GM12875 (cell line): ENCODE results near the gene CD86.

Experiments used
- H3K4me3 ChIP-seq: one replicate; pipeline ENCODE4 v1.5.1; 2011; ENCODE audit warnings: low read depth, low read length, control low read depth
- CTCF ChIP-seq: IDR thresholded peaks from 2 replicates; pipeline ENCODE4 v1.5.1; 2011; ENCODE audit warnings: low read depth, mild to moderate bottlenecking, control low read depth, inconsistent platforms, low read length, moderate library complexity, borderline replicate concordance; ENCODE audit not compliant: insufficient read depth

CD86 gene

DNA sequence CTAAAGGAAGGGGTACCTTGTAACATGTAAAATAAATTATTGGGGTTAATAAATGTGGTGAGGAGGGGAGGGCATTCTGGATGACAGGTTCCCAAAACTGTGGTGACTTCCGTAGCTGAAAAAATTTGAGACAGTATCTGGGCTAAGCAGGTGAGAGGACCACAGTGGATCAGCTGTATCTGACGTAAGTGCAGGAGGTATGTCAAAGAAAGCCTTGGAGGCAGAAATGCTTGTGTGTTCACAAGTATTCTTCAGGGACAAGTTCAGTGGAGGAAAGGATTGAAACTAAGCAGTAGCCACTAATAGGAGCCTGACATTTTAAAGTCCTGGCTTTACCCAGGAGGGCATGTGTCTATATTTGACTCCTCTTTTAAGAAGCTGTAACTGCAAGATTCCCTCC lies 52.0 kb downstream of the CD86 start:
- no peak for TF ChIP-seq CTCF
- H3K4me3 ChIP-seq, result no peak overlapping the region

- H3K4me3 ChIP-seq, result no peak overlapping the region
Measured at GRCh38 chr3:122111974-122112373, 56.8 kb downstream of the CD86 start.

GRCh38 chr3:122112754-122113153 lies 57.6 kb downstream of the CD86 start:
- no peak overlapping the region for H3K4me3 ChIP-seq
- TF ChIP-seq CTCF, result no peak

More at GRCh38 chr3:122111974-122112373, 56.8 kb downstream of the CD86 start:
- TF ChIP-seq CTCF, result no peak

DNA sequence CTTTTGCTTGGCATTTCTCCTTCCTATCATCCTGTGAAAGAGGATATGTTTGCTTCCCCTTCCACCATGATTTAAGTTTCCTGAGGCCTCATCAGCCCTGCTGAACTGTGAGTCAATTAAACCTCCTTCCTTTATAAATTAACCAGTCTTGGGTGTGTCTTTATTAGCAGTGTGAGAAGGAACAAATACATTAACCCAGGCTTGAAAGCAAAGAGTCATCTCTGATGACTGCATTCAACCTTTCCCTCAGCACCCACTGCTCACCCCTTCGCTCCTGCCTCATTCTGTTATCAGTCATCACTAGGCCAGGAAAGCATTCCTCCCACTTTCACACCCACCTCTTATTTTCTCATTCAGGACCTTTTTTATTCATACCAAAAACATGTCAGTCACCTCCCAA lies 68.7 kb downstream of the CD86 start:
- H3K4me3 ChIP-seq, result no peak overlapping the region
- TF ChIP-seq CTCF, result no peak

GRCh38 chr3:122132949-122133540 lies 77.9 kb downstream of the CD86 start:
- H3K4me3 ChIP-seq, result no peak overlapping the region
- no peak for TF ChIP-seq CTCF

GRCh38 chr3:122146466-122146865 lies 91.3 kb downstream of the CD86 start:
- no peak for TF ChIP-seq CTCF
- no peak overlapping the region for H3K4me3 ChIP-seq

GRCh38 chr3:122148941-122149627 lies 93.9 kb downstream of the CD86 start:
- TF ChIP-seq CTCF, result no peak
- no peak overlapping the region for H3K4me3 ChIP-seq
